GM12878 (cell line): ENCODE data around the gene ASTL.

ENCODE experiments used
- ATF7 ChIP-seq: fragments of 450-650 bp; IDR thresholded peaks from 2 replicates; pipeline ENCODE4 v1.6.1; 2016; ENCODE audit warnings: low read depth, mild to moderate bottlenecking
- CEBPB ChIP-seq, 2 experiments: fragments of 150-350 bp in 1 of 2; IDR thresholded peaks; 2 replicates each; pipeline ENCODE4 v1.6.1; 2012 to 2014; ENCODE audit warnings: low read depth in 2 of 2, low read length in 2 of 2, borderline replicate concordance in 1 of 2, inconsistent platforms in 1 of 2
- CREM ChIP-seq: IDR thresholded peaks from 2 replicates; pipeline ENCODE4 v1.6.1; 2014; ENCODE audit warnings: antibody characterized with exemption, low read depth
- GABPA ChIP-seq: IDR thresholded peaks from 2 replicates; pipeline ENCODE4 v1.6.1; 2014; ENCODE audit warnings: antibody characterized with exemption, low read depth, mild to moderate bottlenecking, inconsistent platforms
- NRF1 ChIP-seq: conservative IDR thresholded peaks from 2 replicates; pipeline ENCODE4 v1.6.1; 2011; ENCODE audit warnings: mild to moderate bottlenecking, low read depth, low read length, improper control_type of control experiment
- SMC3 ChIP-seq: IDR thresholded peaks from 2 replicates; pipeline ENCODE4 v1.6.1; 2011; ENCODE audit warnings: low read length, improper control_type of control experiment, borderline replicate concordance
- SUZ12 ChIP-seq: fragments of 200-600 bp; sonication (generic); IDR thresholded peaks from one replicate; pipeline ENCODE4 v1.6.1; 2018; ENCODE audit warnings: antibody characterized with exemption, mild to moderate bottlenecking; ENCODE audit not compliant: unreplicated experiment
- TAF1 ChIP-seq: IDR thresholded peaks from 2 replicates; pipeline ENCODE4 v1.6.1; 2011; ENCODE audit warnings: mild to moderate bottlenecking, low read depth, low read length, borderline replicate concordance
- YY1 ChIP-seq: IDR thresholded peaks from 2 replicates; pipeline ENCODE4 v1.6.1; 2011; ENCODE audit warnings: low read depth, mild to moderate bottlenecking, low read length
- TF ChIP-seq, protein P1 (sequence below), 3 experiments: IDR thresholded peaks in 2 of 3; conservative IDR thresholded peaks in 1 of 3; 2 replicates each; pipeline ENCODE4 v1.5.1; 2011; ENCODE audit warnings: low read depth in 3 of 3, low read length in 3 of 3, mild to moderate bottlenecking in 3 of 3, control low read depth in 2 of 3, moderate library complexity in 2 of 3, inconsistent platforms in 1 of 3, mixed read lengths in 1 of 3; ENCODE audit not compliant: control insufficient read depth in 2 of 3, insufficient read depth in 1 of 3; ENCODE audit errors: extremely low read depth in 1 of 3
- TF ChIP-seq, protein P2 (sequence below): IDR thresholded peaks from 2 replicates; pipeline ENCODE4 v1.6.1; 2012; ENCODE audit warnings: improper control_type of control experiment, low read depth, low read length; ENCODE audit not compliant: insufficient replicate concordance
- TF ChIP-seq, protein P3 (sequence below): fragments of 450-650 bp; conservative IDR thresholded peaks from 2 replicates; pipeline ENCODE4 v1.6.1; 2017; ENCODE audit warnings: mild to moderate bottlenecking, moderate library complexity

DNA sequence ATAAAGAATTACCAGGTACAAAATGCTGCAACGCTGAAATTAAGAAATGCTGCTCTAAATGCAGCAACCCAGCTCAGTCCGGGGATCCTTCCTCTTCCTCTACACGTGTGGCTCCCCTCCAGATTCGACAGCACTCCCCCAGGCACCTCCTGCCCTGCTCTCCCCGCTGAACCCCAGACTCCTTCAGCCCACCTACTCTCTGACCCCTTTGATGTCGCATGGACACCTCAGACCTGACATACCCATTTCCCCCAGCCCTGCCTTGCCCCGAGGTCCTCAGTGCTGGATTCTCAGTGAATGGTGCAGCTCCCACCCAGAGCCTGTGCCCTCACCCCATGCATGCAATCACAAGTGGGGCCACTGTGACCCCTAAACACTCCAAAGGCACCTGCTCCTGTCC, 17.3 kb downstream of the ASTL start:
- TF ChIP-seq, protein P1, sequence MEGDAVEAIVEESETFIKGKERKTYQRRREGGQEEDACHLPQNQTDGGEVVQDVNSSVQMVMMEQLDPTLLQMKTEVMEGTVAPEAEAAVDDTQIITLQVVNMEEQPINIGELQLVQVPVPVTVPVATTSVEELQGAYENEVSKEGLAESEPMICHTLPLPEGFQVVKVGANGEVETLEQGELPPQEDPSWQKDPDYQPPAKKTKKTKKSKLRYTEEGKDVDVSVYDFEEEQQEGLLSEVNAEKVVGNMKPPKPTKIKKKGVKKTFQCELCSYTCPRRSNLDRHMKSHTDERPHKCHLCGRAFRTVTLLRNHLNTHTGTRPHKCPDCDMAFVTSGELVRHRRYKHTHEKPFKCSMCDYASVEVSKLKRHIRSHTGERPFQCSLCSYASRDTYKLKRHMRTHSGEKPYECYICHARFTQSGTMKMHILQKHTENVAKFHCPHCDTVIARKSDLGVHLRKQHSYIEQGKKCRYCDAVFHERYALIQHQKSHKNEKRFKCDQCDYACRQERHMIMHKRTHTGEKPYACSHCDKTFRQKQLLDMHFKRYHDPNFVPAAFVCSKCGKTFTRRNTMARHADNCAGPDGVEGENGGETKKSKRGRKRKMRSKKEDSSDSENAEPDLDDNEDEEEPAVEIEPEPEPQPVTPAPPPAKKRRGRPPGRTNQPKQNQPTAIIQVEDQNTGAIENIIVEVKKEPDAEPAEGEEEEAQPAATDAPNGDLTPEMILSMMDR (IDR thresholded peaks at IDR 0.05 in 2 of 3, conservative IDR thresholded peaks at IDR 0.05 in 1 of 3; ENCODE audit: control insufficient read depth in 2 of 3, extremely low read depth in 1 of 3, insufficient read depth in 1 of 3, low read depth in 3 of 3, low read length in 3 of 3), result no peak
- TF ChIP-seq GABPA (no peak), NRF1 (no peak), CREM (no peak), ATF7 (no peak), TAF1 (no peak), YY1 (no peak), CEBPB (IDR thresholded peaks at IDR 0.05; ENCODE audit: borderline replicate concordance in 1 of 2, low read depth in 2 of 2, low read length in 2 of 2) (no peak), SMC3 (no peak), SUZ12 (no peak)
- TF ChIP-seq, protein P2, sequence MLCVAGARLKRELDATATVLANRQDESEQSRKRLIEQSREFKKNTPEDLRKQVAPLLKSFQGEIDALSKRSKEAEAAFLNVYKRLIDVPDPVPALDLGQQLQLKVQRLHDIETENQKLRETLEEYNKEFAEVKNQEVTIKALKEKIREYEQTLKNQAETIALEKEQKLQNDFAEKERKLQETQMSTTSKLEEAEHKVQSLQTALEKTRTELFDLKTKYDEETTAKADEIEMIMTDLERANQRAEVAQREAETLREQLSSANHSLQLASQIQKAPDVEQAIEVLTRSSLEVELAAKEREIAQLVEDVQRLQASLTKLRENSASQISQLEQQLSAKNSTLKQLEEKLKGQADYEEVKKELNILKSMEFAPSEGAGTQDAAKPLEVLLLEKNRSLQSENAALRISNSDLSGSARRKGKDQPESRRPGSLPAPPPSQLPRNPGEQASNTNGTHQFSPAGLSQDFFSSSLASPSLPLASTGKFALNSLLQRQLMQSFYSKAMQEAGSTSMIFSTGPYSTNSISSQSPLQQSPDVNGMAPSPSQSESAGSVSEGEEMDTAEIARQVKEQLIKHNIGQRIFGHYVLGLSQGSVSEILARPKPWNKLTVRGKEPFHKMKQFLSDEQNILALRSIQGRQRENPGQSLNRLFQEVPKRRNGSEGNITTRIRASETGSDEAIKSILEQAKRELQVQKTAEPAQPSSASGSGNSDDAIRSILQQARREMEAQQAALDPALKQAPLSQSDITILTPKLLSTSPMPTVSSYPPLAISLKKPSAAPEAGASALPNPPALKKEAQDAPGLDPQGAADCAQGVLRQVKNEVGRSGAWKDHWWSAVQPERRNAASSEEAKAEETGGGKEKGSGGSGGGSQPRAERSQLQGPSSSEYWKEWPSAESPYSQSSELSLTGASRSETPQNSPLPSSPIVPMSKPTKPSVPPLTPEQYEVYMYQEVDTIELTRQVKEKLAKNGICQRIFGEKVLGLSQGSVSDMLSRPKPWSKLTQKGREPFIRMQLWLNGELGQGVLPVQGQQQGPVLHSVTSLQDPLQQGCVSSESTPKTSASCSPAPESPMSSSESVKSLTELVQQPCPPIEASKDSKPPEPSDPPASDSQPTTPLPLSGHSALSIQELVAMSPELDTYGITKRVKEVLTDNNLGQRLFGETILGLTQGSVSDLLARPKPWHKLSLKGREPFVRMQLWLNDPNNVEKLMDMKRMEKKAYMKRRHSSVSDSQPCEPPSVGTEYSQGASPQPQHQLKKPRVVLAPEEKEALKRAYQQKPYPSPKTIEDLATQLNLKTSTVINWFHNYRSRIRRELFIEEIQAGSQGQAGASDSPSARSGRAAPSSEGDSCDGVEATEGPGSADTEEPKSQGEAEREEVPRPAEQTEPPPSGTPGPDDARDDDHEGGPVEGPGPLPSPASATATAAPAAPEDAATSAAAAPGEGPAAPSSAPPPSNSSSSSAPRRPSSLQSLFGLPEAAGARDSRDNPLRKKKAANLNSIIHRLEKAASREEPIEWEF, result no peak
- TF ChIP-seq, protein P3, sequence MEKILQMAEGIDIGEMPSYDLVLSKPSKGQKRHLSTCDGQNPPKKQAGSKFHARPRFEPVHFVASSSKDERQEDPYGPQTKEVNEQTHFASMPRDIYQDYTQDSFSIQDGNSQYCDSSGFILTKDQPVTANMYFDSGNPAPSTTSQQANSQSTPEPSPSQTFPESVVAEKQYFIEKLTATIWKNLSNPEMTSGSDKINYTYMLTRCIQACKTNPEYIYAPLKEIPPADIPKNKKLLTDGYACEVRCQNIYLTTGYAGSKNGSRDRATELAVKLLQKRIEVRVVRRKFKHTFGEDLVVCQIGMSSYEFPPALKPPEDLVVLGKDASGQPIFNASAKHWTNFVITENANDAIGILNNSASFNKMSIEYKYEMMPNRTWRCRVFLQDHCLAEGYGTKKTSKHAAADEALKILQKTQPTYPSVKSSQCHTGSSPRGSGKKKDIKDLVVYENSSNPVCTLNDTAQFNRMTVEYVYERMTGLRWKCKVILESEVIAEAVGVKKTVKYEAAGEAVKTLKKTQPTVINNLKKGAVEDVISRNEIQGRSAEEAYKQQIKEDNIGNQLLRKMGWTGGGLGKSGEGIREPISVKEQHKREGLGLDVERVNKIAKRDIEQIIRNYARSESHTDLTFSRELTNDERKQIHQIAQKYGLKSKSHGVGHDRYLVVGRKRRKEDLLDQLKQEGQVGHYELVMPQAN, result no peak
